ENCODE data around the gene ARFGAP1.
A peak's percentile ranks its signal among the peaks of the same experiment; 100 is the strongest.

Gene ARFGAP1

DNA sequence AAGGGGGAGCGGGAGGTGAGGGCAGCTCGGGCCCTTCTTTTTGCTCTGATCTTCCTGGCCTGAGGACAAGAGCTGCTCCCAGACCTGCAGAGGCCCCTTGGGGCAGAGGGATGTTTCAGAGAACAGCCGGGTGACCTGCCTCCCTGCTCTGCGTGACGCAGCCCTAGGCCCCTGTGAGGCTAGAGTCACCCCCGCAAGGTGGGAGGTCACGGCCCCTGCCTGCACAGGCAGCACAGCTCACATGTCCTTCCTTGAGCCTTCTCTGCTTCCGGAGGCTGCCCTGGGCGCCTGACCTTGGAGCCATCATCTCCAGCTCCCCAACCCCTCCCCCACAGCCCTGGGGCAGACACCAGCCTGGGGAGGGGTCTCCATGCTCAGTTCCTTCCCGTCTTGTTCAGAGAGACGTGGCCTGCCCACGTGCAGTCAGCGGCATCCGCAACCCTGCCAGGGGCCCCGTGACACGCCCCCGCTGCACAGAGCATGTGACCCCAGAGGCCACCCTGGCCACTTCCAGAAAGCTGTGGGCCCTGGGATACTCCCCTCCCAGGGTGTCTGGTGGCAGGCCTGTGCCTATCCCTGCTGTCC is 37.1 kb upstream of the ARFGAP1 start, which contains the start of gene BIRC7:
Gene BIRC7 (plus strand): TSS at position 507 of the 585 bp plus-strand sequence. CDS start 192 bp downstream, outside the sequence.
- H3K27me3 ChIP-seq (ENCODE audit: insufficient read depth, insufficient read length): no peaks in the 10 kb centered on the region
- DNase-seq (ENCODE audit: low read depth, low spot score): no peak
- peak within 1 kb of the TSS; percentile 56 for H3K9ac ChIP-seq (ENCODE audit: insufficient read length, low read depth)
- H3K4me3 ChIP-seq (ENCODE audit: insufficient read length, low read depth): no peak within 1 kb of the TSS
- TF ChIP-seq ZNF274 (IDR thresholded peaks at IDR 0.05; ENCODE audit: low read depth, low read length) (no peak), SUZ12 (IDR thresholded peaks at IDR 0.05; ENCODE audit: extremely low read depth, insufficient read depth, insufficient read length) (no peak)
- peaks cover 46% of the 10 kb centered on the region for H3K4me1 ChIP-seq (ENCODE audit: insufficient read depth, insufficient read length)
- H3K36me3 ChIP-seq (ENCODE audit: insufficient read depth, insufficient read length, low read length): no peaks in the 10 kb centered on the region
- no peaks in the 10 kb centered on the region for H3K9me3 ChIP-seq (ENCODE audit: insufficient read depth, low read length)

DNA sequence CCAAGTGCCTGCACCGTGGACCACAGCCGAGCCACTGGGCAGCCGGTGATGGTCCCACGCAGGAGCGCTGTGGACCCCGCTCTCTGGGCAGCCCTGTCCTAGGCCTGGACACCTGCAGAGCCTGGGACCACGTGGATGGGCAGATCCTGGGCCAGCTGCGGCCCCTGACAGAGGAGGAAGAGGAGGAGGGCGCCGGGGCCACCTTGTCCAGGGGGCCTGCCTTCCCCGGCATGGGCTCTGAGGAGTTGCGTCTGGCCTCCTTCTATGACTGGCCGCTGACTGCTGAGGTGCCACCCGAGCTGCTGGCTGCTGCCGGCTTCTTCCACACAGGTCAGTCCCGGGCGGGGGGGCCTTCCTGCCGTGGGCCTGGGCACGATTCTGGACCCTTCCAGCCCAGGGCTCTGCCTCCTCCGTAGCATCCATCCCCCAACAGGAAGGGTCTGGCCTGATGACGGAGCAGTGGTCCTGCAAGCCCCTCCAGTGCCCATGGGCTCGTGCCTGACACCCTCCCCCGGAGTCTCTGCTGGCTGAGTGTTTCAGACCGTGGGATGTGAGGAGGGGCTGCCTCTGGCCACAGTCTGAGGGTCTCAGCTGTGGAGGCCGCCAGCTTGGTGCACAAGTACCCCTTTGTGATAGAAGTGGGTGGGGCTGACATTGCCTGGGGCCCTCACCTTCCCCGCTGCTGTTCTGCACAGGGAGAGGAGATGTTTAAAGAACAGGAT is 36.3 kb upstream of the ARFGAP1 start:
- Histone ChIP-seq H3K4me3 (ENCODE audit: insufficient read length, low read depth) (no peak overlapping the region), H3K27me3 (ENCODE audit: insufficient read depth, insufficient read length) (no peaks in the 10 kb centered on the region), H3K36me3 (ENCODE audit: insufficient read depth, insufficient read length, low read length) (no peaks in the 10 kb centered on the region), H3K9ac (ENCODE audit: insufficient read length, low read depth) (peak overlapping the region; percentile 56), H3K4me1 (ENCODE audit: insufficient read depth, insufficient read length) (peaks cover 40% of the 10 kb centered on the region), H3K9me3 (ENCODE audit: insufficient read depth, low read length) (no peaks in the 10 kb centered on the region)
- DNase-seq (ENCODE audit: low read depth, low spot score): no peak
- TF ChIP-seq YY1 (IDR thresholded peaks at IDR 0.05; ENCODE audit: insufficient read depth, insufficient read length): no peak
- no peak for TF ChIP-seq SUZ12 (IDR thresholded peaks at IDR 0.05; ENCODE audit: extremely low read depth, insufficient read depth, insufficient read length)
- TF ChIP-seq ZNF274 (IDR thresholded peaks at IDR 0.05; ENCODE audit: low read depth, low read length): no peak

DNA sequence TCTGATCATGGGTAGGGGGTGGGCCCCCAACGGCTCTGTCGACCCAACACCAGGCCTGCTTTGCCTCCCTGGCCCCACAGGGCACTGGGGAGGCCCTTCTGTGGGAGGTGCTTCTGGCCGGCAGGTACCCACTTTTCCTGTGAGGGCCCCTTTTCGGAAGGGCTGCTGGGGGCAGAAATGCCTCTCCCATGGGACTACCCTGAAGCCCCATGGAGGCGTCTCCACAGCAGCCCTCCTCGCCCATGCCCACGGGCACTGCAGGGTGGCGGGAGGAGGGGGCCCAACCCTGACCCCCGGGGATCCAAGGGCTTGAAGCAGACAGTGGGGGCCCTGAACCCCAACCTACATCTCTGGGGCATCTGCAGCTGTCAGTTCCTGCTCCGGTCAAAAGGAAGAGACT is 34.6 kb upstream of the ARFGAP1 start:
- no peak for DNase-seq (ENCODE audit: low read depth, low spot score)
- TF ChIP-seq ZNF274 (IDR thresholded peaks at IDR 0.05; ENCODE audit: low read depth, low read length) (no peak), SUZ12 (IDR thresholded peaks at IDR 0.05; ENCODE audit: extremely low read depth, insufficient read depth, insufficient read length) (no peak), YY1 (IDR thresholded peaks at IDR 0.05; ENCODE audit: insufficient read depth, insufficient read length) (no peak)
- H3K27me3 ChIP-seq (ENCODE audit: insufficient read depth, insufficient read length): no peaks in the 10 kb centered on the region
- no peaks in the 10 kb centered on the region for H3K9me3 ChIP-seq (ENCODE audit: insufficient read depth, low read length)
- H3K9ac ChIP-seq (ENCODE audit: insufficient read length, low read depth): no peak overlapping the region
- H3K4me1 ChIP-seq (ENCODE audit: insufficient read depth, insufficient read length): peaks cover 36% of the 10 kb centered on the region
- no peak overlapping the region for H3K4me3 ChIP-seq (ENCODE audit: insufficient read length, low read depth)
- no peaks in the 10 kb centered on the region for H3K36me3 ChIP-seq (ENCODE audit: insufficient read depth, insufficient read length, low read length)

DNA sequence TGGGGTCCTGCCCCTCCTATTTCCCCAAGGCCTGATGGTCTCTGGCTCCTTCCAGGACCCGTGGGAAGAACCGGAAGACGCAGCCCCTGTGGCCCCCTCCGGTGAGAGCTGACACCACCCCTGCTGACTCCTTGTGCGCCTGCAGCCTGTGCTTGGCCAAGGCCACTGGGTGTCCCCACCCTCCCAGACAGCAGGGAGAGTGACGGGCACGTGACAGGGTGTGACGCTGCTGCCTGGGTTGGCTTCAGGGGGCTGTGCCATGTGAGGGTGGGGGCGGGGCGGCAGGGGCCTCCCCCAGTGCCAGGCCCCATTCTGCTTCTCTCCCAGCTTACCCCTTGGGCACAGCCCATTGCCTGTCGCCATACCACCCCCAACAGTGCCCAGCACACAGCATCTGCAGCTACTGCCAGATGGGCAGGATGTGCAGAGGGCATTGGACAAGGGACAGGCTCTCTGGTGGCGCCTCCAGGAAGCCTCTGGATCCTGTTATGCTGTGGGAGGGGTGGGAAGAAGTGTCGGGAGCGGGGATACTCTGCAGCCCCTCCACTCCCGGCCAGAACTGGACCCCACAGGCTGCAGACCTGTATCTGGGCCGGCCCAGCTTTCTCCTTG is 34.0 kb upstream of the ARFGAP1 start:
- no peak overlapping the region for H3K9ac ChIP-seq (ENCODE audit: insufficient read length, low read depth)
- no peaks in the 10 kb centered on the region for H3K9me3 ChIP-seq (ENCODE audit: insufficient read depth, low read length)
- TF ChIP-seq ZNF274 (IDR thresholded peaks at IDR 0.05; ENCODE audit: low read depth, low read length): no peak
- no peak for TF ChIP-seq YY1 (IDR thresholded peaks at IDR 0.05; ENCODE audit: insufficient read depth, insufficient read length)
- no peak for TF ChIP-seq SUZ12 (IDR thresholded peaks at IDR 0.05; ENCODE audit: extremely low read depth, insufficient read depth, insufficient read length)

DNA sequence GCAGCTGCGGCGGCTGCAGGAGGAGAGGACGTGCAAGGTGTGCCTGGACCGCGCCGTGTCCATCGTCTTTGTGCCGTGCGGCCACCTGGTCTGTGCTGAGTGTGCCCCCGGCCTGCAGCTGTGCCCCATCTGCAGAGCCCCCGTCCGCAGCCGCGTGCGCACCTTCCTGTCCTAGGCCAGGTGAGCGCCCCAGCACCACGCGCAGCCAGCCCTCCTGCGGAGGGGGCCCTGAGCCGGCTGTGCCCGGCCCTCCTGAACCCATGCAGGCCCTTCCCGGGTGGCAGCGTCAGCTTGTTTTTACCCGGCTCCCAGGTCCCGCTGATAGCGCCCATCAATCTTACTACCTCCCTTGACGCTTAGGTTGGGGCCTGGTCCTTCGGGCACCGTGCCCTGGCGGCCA is 33.2 kb upstream of the ARFGAP1 start:
- Histone ChIP-seq H3K4me3 (ENCODE audit: insufficient read length, low read depth) (no peak overlapping the region), H3K27me3 (ENCODE audit: insufficient read depth, insufficient read length) (no peaks in the 10 kb centered on the region), H3K9me3 (ENCODE audit: insufficient read depth, low read length) (no peaks in the 10 kb centered on the region), H3K36me3 (ENCODE audit: insufficient read depth, insufficient read length, low read length) (peaks cover 4% of the 10 kb centered on the region), H3K9ac (ENCODE audit: insufficient read length, low read depth) (no peak overlapping the region), H3K4me1 (ENCODE audit: insufficient read depth, insufficient read length) (peaks cover 29% of the 10 kb centered on the region)
- DNase-seq (ENCODE audit: low read depth, low spot score): no peak
- no peak for TF ChIP-seq ZNF274 (IDR thresholded peaks at IDR 0.05; ENCODE audit: low read depth, low read length)
- no peak for TF ChIP-seq YY1 (IDR thresholded peaks at IDR 0.05; ENCODE audit: insufficient read depth, insufficient read length)
- no peak for TF ChIP-seq SUZ12 (IDR thresholded peaks at IDR 0.05; ENCODE audit: extremely low read depth, insufficient read depth, insufficient read length)

More for the DNA sequence above, 34.0 kb upstream of the ARFGAP1 start:
- H3K4me1 ChIP-seq (ENCODE audit: insufficient read depth, insufficient read length): peaks cover 34% of the 10 kb centered on the region
- H3K4me3 ChIP-seq (ENCODE audit: insufficient read length, low read depth): no peak overlapping the region
- no peak for DNase-seq (ENCODE audit: low read depth, low spot score)
- H3K27me3 ChIP-seq (ENCODE audit: insufficient read depth, insufficient read length): no peaks in the 10 kb centered on the region
- H3K36me3 ChIP-seq (ENCODE audit: insufficient read depth, insufficient read length, low read length): peaks cover 3% of the 10 kb centered on the region

DNA sequence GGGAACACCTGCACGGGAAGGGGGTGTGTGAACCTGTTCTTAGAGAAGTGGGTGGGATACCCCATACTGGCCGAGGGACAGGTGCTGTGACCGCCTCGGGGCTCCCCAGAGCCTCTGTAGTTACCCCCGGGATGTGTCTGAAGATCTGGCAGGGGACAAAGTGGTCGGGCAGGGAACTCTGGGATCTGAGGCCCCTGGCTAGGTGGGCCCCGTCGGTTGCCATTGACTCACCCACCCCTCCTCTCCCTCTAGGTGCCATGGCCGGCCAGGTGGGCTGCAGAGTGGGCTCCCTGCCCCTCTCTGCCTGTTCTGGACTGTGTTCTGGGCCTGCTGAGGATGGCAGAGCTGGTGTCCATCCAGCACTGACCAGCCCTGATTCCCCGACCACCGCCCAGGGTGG is 32.6 kb upstream of the ARFGAP1 start:
- Histone ChIP-seq H3K36me3 (ENCODE audit: insufficient read depth, insufficient read length, low read length) (peaks cover 4% of the 10 kb centered on the region), H3K9me3 (ENCODE audit: insufficient read depth, low read length) (no peaks in the 10 kb centered on the region), H3K27me3 (ENCODE audit: insufficient read depth, insufficient read length) (no peaks in the 10 kb centered on the region), H3K9ac (ENCODE audit: insufficient read length, low read depth) (no peak overlapping the region), H3K4me1 (ENCODE audit: insufficient read depth, insufficient read length) (peaks cover 29% of the 10 kb centered on the region), H3K4me3 (ENCODE audit: insufficient read length, low read depth) (no peak overlapping the region)
- DNase-seq (ENCODE audit: low read depth, low spot score): no peak
- no peak for TF ChIP-seq SUZ12 (IDR thresholded peaks at IDR 0.05; ENCODE audit: extremely low read depth, insufficient read depth, insufficient read length)
- no peak for TF ChIP-seq ZNF274 (IDR thresholded peaks at IDR 0.05; ENCODE audit: low read depth, low read length)
- TF ChIP-seq YY1 (IDR thresholded peaks at IDR 0.05; ENCODE audit: insufficient read depth, insufficient read length): no peak

DNA sequence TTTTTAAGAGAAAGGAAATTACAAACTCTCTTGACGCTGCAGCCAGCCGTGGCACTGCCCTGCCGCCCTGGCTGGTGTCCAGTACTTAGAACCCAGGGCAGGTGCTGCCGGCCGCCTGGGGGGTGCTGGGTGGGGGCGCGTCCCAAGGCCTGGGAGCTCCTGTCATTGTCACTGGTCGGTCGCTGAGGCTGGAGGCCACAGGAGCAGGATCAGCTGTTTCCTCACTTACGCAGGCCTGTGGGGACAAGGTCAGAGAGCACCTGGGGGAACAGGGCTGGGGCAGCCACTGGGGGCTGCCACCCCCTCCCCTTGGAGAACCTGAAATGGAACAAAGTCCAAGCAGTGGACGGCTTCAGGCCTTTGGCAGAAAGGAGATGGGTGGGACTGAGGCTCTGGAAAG is 31.3 kb upstream of the ARFGAP1 start:
- H3K4me3 ChIP-seq (ENCODE audit: insufficient read length, low read depth): no peak overlapping the region
- H3K27me3 ChIP-seq (ENCODE audit: insufficient read depth, insufficient read length): no peaks in the 10 kb centered on the region
- H3K36me3 ChIP-seq (ENCODE audit: insufficient read depth, insufficient read length, low read length): peaks cover 4% of the 10 kb centered on the region
- no peak for DNase-seq (ENCODE audit: low read depth, low spot score)
- TF ChIP-seq ZNF274 (IDR thresholded peaks at IDR 0.05; ENCODE audit: low read depth, low read length): no peak
- TF ChIP-seq YY1 (IDR thresholded peaks at IDR 0.05; ENCODE audit: insufficient read depth, insufficient read length): no peak
- no peak for TF ChIP-seq SUZ12 (IDR thresholded peaks at IDR 0.05; ENCODE audit: extremely low read depth, insufficient read depth, insufficient read length)
- H3K9me3 ChIP-seq (ENCODE audit: insufficient read depth, low read length): no peaks in the 10 kb centered on the region
- H3K4me1 ChIP-seq (ENCODE audit: insufficient read depth, insufficient read length): peaks cover 18% of the 10 kb centered on the region
- peak overlapping the region; percentile 21 for H3K9ac ChIP-seq (ENCODE audit: insufficient read length, low read depth)

Measured in NT2/D1 (cell line).